GM21360 (cell line): ENCODE measurements around the gene TLK2.
A peak's percentile ranks its signal among the peaks of the same experiment; 100 is the strongest.
"Not testable (repeated sequence)": the region's sequence is repeated elsewhere in the genome, so short reads cannot be mapped to it uniquely, and the experiment has no call there.

ENCODE experiments used
- ATAC-seq: cut with Tn5 transposase; IDR thresholded peaks from one replicate; pipeline ENCODE4 v1.9.1; 2021; ENCODE audit warnings: mild to moderate bottlenecking, moderate library complexity; ENCODE audit not compliant: unreplicated experiment

The TLK2 gene

GRCh38 chr17:62482553-62482952 is 3.9 kb downstream of the TLK2 start:
- not testable (repeated sequence) for ATAC-seq

DNA sequence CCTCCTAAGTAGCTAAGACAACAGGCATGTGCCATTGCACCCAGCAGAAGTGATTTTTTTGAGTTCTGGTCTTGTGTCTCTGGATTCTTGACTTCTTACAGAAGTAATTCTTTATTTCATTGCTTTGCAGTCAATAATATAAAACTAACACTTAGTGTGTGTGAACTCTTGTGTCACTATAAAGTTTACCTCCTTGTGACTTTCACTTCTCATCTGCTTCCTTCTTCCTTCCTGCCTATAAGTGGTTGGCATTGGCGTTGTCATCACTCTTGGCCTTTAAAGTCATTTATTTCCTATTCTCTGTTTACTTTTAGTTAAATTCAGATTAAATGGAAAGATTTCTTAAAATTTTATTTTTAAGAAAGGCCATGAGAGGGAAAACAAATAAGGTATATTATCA is 12.4 kb downstream of the TLK2 start:
- not testable (repeated sequence) for ATAC-seq

GRCh38 chr17:62493049-62493655 is 14.5 kb downstream of the TLK2 start:
- ATAC-seq, result not testable (repeated sequence)

GRCh38 chr17:62494073-62494472 is 15.4 kb downstream of the TLK2 start:
- ATAC-seq, result not testable (repeated sequence)

GRCh38 chr17:62496344-62496743 is 17.7 kb downstream of the TLK2 start:
- ATAC-seq, result not testable (repeated sequence)

DNA sequence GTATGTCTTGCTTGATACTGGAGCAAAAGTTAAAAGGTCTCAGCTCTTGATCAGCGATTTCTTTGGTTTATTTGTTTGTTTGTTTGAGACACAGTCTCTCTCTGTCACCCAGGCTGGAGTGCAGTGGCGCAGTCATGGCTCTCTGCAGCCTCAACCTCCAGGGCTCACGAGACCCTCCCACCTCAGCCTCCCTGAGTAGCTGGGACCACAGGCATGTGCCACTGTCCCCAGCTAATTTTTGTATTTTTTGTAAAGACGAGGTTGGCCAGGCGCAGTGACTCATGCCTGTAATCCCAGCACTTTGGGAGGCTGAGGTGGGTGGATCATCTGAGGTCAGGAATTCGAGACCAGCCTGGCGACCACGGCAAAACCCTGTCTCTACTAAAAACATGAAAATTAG is 20.2 kb downstream of the TLK2 start:
- not testable (repeated sequence) for ATAC-seq

DNA sequence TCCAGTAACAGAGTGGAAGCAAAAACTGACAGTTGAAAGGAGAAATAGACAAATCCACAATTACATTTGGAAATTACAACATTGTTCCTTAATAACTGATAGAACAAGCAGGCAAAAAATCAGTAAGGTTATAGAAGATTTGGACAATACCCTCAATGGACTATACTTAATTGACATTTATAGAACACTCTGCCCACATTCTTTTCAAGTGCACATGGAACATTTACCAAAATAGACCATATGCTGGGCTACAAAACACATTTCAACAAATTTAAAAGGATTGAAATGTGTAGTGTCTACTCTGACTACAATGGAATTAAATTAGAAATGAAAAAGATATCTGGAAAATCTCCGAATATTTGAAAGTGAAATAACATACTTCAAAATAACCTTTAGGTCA is 21.8 kb downstream of the TLK2 start:
- not testable (repeated sequence) for ATAC-seq

- ATAC-seq, result not testable (repeated sequence)
Measured at GRCh38 chr17:62504857-62505256, 26.2 kb downstream of the TLK2 start.

DNA sequence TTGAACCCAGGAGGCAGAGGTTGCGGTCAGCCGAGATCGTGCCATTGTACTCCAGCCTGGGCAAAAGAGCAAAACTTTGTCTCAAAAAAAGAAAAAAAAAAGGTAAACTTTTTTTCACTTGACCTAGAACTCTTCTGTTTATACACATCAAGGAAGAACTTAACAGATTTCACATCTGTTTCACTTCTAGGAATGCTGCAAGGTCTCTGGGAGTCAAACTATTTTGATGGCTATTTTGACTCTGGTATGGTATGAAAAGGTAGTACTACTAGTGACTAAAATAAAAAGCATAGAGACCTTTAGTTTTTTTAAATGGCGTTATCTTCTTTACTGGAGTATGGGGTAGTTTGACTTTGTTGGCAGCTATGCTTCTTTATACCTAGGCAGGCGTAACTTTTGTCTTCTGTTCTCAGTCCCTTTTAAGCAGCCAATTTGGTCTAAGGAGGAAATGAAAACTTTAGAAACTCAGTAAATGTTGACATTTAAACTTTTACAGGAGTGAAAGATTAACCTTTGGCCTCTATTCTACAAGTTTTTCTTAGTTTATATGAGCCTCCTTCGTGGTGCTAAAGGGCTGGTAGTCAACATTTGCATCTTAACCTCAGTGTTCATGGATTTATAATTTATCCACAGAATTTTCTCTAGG is 28.7 kb downstream of the TLK2 start:
- not testable (repeated sequence) for ATAC-seq

DNA sequence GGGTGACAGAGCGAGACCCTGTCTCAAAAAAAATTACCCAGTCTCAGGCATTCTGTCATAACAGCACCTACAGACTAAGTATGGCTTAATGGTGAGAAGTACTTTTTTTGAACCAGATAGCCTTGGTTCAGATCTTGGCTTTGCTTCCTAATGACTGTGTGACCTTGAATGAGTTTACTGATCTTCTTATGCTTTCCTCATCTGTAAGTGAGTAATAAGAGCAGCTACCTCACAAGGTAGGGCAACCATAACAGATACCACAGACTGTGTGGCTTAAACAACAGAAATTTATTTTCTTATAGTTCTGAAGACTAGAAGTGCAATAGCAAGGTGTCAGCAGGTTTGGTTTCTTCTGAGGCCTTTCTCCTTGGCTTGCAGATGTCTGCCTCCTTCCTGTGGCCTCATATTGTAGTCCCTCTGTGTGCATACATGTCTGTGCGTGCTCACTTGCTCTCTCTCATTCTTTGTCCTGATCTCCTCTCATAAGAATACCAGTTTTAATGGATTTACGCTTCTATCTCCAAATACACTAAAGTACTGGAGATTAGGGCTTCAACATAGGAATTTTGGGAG is 31.7 kb downstream of the TLK2 start:
- ATAC-seq, result not testable (repeated sequence)

DNA sequence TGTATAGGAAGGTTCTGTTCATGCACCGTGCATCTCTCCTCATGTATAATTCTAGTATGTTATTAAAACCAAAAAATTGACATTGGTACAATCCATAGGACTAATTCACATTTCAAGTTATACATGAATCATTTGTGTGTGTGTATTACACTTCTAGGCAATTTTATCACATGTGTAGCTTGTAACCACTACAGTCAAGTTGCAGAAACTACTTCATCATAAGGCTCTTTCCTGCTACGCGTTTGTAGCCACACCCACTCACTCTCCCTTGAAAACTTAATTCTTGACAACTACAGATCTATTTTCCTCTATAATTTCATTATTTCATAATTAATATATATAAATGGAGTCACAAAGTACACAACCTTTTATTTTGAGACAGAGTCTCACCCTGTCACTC is 32.4 kb downstream of the TLK2 start:
- not testable (repeated sequence) for ATAC-seq

- not testable (repeated sequence) for ATAC-seq
Measured at GRCh38 chr17:62516376-62516775, 37.8 kb downstream of the TLK2 start.

DNA sequence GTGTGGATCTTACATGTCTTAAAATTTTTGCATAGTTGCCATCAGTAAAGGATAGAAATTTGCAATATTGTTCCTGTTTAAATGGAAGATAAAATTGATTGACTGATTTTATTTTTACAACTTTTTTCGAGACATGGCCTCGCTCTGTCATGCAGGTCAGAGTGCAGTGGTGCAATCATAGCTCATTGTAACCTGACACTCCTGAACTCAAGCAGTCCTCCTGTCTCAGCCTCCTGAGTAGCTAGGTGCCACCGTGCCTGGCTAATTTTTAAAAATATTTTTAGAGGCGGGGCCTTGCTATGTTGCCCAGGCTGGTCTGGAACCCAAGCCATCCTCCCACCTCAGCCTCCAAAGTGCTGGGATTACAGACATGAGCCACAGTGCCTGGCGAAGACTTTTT is 42.7 kb downstream of the TLK2 start:
- not testable (repeated sequence) for ATAC-seq

- not testable (repeated sequence) for ATAC-seq
Measured at GRCh38 chr17:62524077-62524476, 45.5 kb downstream of the TLK2 start.

DNA sequence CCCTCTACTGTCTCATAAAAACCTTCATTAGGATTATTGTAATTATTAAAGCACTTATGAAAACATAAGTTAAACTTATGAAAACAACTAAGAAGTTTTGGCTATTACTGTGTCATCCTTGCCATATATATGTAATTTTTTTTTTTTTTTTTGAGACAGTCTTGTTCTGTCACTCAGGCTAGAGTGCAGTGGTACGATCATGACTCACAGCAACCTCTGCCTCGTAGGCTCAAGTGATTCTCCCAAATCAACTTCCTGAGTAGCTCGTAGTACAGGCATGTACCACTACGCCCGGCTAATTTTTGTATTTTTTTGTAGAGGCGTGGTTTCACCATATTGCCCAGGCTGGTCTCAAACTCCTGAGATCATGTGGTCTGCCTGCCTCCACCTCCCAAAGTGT is 46.7 kb downstream of the TLK2 start:
- not testable (repeated sequence) for ATAC-seq

GRCh38 chr17:62530936-62531335 is 52.3 kb downstream of the TLK2 start:
- ATAC-seq, result not testable (repeated sequence)

- ATAC-seq, result not testable (repeated sequence)
Measured at GRCh38 chr17:62536557-62536956, 57.9 kb downstream of the TLK2 start.

DNA sequence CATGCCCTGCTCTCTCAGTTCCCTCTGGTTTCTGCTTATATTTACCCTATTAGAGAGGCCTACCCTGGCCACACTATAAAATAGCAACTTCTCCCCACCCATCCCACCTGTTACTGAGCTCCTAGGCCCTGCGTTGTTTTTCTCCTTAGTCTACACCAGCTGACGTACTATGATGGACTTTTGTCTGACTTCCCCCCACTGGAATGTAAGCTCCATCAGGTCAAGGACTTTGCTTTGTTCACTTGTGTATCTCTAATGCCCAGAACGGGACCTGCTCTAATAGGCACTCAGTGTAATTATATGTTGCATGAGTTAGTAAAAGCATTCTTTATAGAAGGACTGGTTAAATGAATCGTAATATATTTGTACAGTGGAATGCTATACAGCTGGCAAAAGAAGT is 62.4 kb downstream of the TLK2 start:
- not testable (repeated sequence) for ATAC-seq

GRCh38 chr17:62543278-62543775 is 64.7 kb downstream of the TLK2 start:
- ATAC-seq, result not testable (repeated sequence)

DNA sequence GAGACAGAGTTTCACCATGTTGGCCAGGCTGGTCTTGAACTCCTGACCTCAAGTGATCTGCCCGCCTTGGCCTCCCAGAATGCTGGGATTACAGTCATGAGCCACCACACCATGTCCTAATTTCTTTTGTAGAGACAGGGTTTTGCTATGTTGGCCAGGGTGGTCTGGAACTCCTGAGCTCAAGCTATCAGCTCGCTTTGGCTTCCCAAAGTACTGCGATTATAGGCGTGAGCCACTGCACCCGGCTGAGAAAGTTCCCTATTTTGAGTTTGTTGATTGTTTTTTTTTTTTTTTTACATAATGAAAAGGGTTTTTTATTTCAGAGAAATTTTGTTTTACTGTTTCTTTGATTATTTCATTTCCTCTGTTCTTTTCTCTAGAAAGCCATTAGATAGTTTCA is 67.4 kb downstream of the TLK2 start:
- ATAC-seq, result not testable (repeated sequence)

DNA sequence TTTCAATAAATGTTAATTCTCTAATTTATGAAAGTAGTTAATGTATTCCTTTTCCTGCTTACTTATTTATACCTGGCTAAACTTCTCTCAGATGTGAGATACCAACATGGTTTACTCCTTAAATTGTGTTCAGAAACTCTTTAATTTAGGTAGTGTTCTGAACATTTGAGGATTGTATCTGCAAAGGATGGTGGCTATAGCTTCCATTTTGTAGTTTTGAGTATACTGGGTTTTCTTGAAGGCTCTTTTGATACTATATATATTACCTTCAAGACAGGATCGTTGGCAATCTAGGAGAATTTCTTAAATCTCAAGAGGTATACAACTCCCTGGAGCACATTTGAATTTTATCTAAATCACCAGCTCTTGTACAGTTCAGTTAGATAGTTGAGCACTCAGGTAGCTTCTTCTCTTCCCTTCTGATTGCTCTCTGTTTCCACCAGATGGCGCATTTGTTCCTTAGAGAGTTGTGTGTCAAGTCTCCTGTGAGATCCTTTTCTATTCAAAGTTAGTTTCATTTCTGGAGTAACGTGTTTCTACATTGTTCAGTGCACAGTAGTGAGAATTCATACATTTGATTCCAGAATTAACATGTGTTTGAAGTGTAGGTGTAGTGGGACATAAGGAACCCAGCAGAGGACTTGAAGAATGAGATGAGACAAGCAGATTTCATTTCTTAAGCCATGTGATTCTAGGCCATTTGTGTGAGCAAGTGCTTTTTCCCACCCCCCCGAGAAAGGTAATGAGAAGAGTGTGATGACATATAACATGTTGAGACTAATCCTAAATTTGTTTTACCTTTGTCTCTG is 74.4 kb downstream of the TLK2 start:
- peak; percentile 73 for ATAC-seq
